HEK293T (cell line): ENCODE measurements around the gene IER5L.

Source experiments
- CTCF ChIA-PET: fragments of 350-600 bp; formaldehyde crosslinking; extraction: SDS; loops from one replicate; lab custom pipeline; 2021; ENCODE audit warnings: antibody characterized with exemption, inconsistent platforms; lab: Yijun Ruan, JAX
- POLR2A ChIA-PET: fragments of 350-600 bp; formaldehyde crosslinking; extraction: SDS; loops from one replicate; lab custom pipeline; 2020; ENCODE audit warnings: antibody characterized with exemption, inconsistent platforms; lab: Yijun Ruan, JAX
- DNase-seq: peaks from one replicate; pipeline ENCODE4 v3.0.0; 2012; ENCODE audit warnings: mixed read lengths; ENCODE audit errors: extremely low spot score
- ARNT ChIP-seq: fragments of 450-650 bp; IDR thresholded peaks from 2 replicates; pipeline ENCODE4 v1.6.1; 2017; ENCODE audit warnings: mild to moderate bottlenecking
- BHLHE40 ChIP-seq: fragments of 450-650 bp; IDR thresholded peaks from 2 replicates; pipeline ENCODE4 v1.6.1; 2016; ENCODE audit warnings: mild to moderate bottlenecking, moderate library complexity, borderline replicate concordance
- CTBP1 ChIP-seq: fragments of 450-650 bp; IDR thresholded peaks from 2 replicates; pipeline ENCODE4 v1.6.1; 2016; ENCODE audit warnings: borderline replicate concordance
- ELF4 ChIP-seq: fragments of 450-650 bp; IDR thresholded peaks from 2 replicates; pipeline ENCODE4 v1.6.1; 2017; ENCODE audit warnings: antibody characterized with exemption
- FOXA1 ChIP-seq: fragments of 450-650 bp; IDR thresholded peaks from 2 replicates; pipeline ENCODE4 v1.6.1; 2016; ENCODE audit warnings: mild to moderate bottlenecking
- FOXK2 ChIP-seq: fragments of 450-650 bp; IDR thresholded peaks from 2 replicates; pipeline ENCODE4 v1.6.1; 2016; ENCODE audit warnings: mild to moderate bottlenecking
- FOXM1 ChIP-seq: fragments of 450-650 bp; IDR thresholded peaks from 2 replicates; pipeline ENCODE4 v1.6.1; 2017; ENCODE audit warnings: mild to moderate bottlenecking, borderline replicate concordance
- HDGF ChIP-seq: fragments of 450-650 bp; IDR thresholded peaks from 2 replicates; pipeline ENCODE4 v1.6.1; 2017; ENCODE audit warnings: antibody characterized with exemption, borderline replicate concordance
- L3MBTL2 ChIP-seq: fragments of 450-650 bp; conservative IDR thresholded peaks from 2 replicates; pipeline ENCODE4 v1.6.1; 2016; ENCODE audit warnings: mild to moderate bottlenecking
- LEF1 ChIP-seq: fragments of 450-650 bp; IDR thresholded peaks from 2 replicates; pipeline ENCODE4 v1.6.1; 2017; ENCODE audit warnings: mild to moderate bottlenecking, borderline replicate concordance
- NFRKB ChIP-seq: fragments of 450-650 bp; IDR thresholded peaks from 2 replicates; pipeline ENCODE4 v1.6.1; 2016; ENCODE audit warnings: mild to moderate bottlenecking, moderate library complexity
- PKNOX1 ChIP-seq: fragments of 450-650 bp; IDR thresholded peaks from 2 replicates; pipeline ENCODE4 v1.6.1; 2016
- SP1 ChIP-seq: fragments of 450-650 bp; IDR thresholded peaks from 2 replicates; pipeline ENCODE4 v1.6.1; 2017
- SUZ12 ChIP-seq: fragments of 450-650 bp; IDR thresholded peaks from 2 replicates; pipeline ENCODE4 v1.6.1; 2016; ENCODE audit warnings: mild to moderate bottlenecking
- TARDBP ChIP-seq: fragments of 450-650 bp; IDR thresholded peaks from 2 replicates; pipeline ENCODE4 v1.6.1; 2016
- ZNF384 ChIP-seq: fragments of 450-650 bp; IDR thresholded peaks from 2 replicates; pipeline ENCODE4 v1.6.1; 2016

IER5L gene

GRCh38 chr9:129126749-129127618 lies 51.1 kb downstream of the IER5L start:
- no peak for DNase-seq
- ChIA-PET CTCF (interaction anchor here (1.2 to 2.0 kb wide), 2 partner anchors 16 to 47 kb away, joined by 3 to 6 read pairs; no protein-coding TSS in a partner anchor), POLR2A (interaction anchor here (1.3 to 1.5 kb wide), 3 partner anchors 13 to 356 kb away, joined by 3 to 5 read pairs (median 4); partner anchors contain the start of gene PTPA)
- no peak for TF ChIP-seq PKNOX1
- TF ChIP-seq SUZ12 = no peak
- TF ChIP-seq NFRKB = no peak
- TF ChIP-seq CTBP1 = no peak
- no peak for TF ChIP-seq ARNT
- no peak for TF ChIP-seq LEF1
- no peak for TF ChIP-seq ELF4
- no peak for TF ChIP-seq FOXM1
- no peak for TF ChIP-seq FOXK2
- TF ChIP-seq HDGF = no peak
- TF ChIP-seq FOXA1 = no peak
- no peak for TF ChIP-seq ZNF384
- TF ChIP-seq BHLHE40 = no peak
- TF ChIP-seq TARDBP = no peak
- TF ChIP-seq SP1 = no peak
- TF ChIP-seq L3MBTL2 = no peak
